Stomach (tissue), 9 donors: ENCODE results near the gene GLP2R. TPM values are rescaled to one million over a fixed set of nuclear protein-coding genes. Genes with fewer than 3 reads are reported as not detected.

ENCODE experiments used
- DNase-seq, 2 donors: peaks; one replicate each; pipeline versions ENCODE4 v3.0.0 to v3.0.0-alpha.2; 2013 to 2019
- H3K27ac ChIP-seq, 5 donors: fragments of 200-600 bp in 4 of 5; sonication (generic) in 4 of 5; one replicate each; pipeline ENCODE4 v1.5.1; 2013 to 2019; ENCODE audit warnings: mild to moderate bottlenecking in 1 of 5, moderate library complexity in 1 of 5
- H3K27me3 ChIP-seq, 3 donors: fragments of 200-600 bp; sonication (generic); one replicate each; pipeline ENCODE4 v1.5.1; 2017 to 2019; ENCODE audit warnings: mixed run types in 1 of 3
- H3K36me3 ChIP-seq, 4 donors: fragments of 200-600 bp; sonication (generic); 1 replicate in 3 of 4; 2 replicates in 1 of 4; pipeline ENCODE4 v1.5.1; 2016 to 2019
- H3K4me1 ChIP-seq, 4 donors: fragments of 200-600 bp; sonication (generic); one replicate each; pipeline ENCODE4 v1.5.1; 2016 to 2019
- H3K4me3 ChIP-seq, 4 donors: fragments of 200-600 bp; sonication (generic) in 3 of 4; one replicate each; pipeline ENCODE4 v1.5.1; 2016 to 2019; ENCODE audit warnings: mild to moderate bottlenecking in 1 of 4
- H3K9me3 ChIP-seq, 4 donors: fragments of 200-600 bp; sonication (generic); one replicate each; pipeline ENCODE4 v1.5.1; 2016 to 2019
- EP300 ChIP-seq: sonication (generic); formaldehyde crosslinking; IDR thresholded peaks from one replicate; pipeline ENCODE4 v1.6.1; 2017; ENCODE audit warnings: antibody characterized with exemption
- POLR2A ChIP-seq, 4 donors: fragments of 450-650 bp; IDR thresholded peaks; one replicate each; pipeline ENCODE4 v1.6.1; 2016; ENCODE audit warnings: antibody characterized with exemption in 4 of 4, control low read depth in 2 of 4, mild to moderate bottlenecking in 1 of 4, moderate library complexity in 1 of 4
- POLR2AphosphoS5 ChIP-seq, 3 donors: sonication (generic); formaldehyde crosslinking; IDR thresholded peaks; one replicate each; pipeline ENCODE4 v1.6.1; 2016; ENCODE audit warnings: antibody characterized with exemption in 3 of 3
- WGBS, 5 donors: extraction: QIAGEN DNeasy Blood & Tissue Kit in 3 of 5; methylation state at CpG; one replicate each; pipeline versions ENCODE4 v1.1.5 to v1.1.7; 2013 to 2018; 5-methylcytosine and 5-hydroxymethylcytosine counted together
- intact Hi-C: fragments of 100-400 bp; cut with DNase I; formaldehyde crosslinking; loops from one replicate; pipeline ENCODE4 v1.15.1; 2023; ENCODE audit warnings: low total_unique reads
- polyA plus RNA-seq, 3 donors: library from polyadenylated mRNA; stranded (reverse); fragments of 200-250 nt; gene quantifications; one replicate each; pipeline ENCODE4 v1.2.3, GENCODE V29; 2013
- total RNA-seq, 5 donors: library from RNA; depleted of rRNA; stranded (reverse); fragments of >200 nt; gene quantifications; one replicate each; pipeline versions ENCODE4 v1.1.0 to v1.2.3, GENCODE V29; 2014 to 2016
- TF ChIP-seq, protein P1 (sequence below), 7 experiments: fragments of 450-650 bp in 4 of 7; fragments of 200-600 bp in 3 of 7; sonication (generic) in 3 of 7; IDR thresholded peaks; one replicate each; pipeline ENCODE4 v1.5.1; 2016 to 2019; ENCODE audit warnings: antibody characterized with exemption in 7 of 7, control low read depth in 2 of 7, mild to moderate bottlenecking in 1 of 7
- donor health status: healthy with polysubstance abuse.
- donor health status: Bipolar disorder and iron deficiency.
- donor health status: healthy.

The GLP2R gene
- total and polyA plus RNA-seq, 8 donors: 0.40 to 15.4 (median 5.8) TPM

DNA sequence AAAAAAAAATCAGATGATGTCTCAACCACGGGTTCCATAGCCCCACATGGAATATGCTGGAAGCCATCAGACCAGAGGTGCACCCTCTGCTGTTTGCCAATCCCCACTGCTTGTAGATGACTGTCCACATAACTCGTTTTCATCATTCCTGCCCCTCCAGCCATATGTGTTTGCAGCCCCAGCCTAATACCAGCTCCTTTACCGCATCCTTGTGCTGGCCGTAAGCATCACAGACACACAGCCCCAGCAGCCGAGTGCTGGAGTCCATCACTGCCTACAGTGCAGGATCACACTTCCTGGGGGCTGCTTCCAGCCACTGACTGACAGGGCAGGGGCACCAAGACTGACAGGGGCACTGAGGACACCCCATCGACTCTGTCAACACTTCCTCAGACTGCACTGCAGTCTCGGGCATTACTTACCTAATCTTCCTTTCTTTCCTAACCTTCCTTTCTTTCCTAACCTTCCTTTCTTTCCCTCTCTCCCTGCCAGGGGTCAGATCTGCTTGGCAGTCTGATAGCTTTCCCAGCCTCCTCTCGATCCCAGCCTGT is 74.4 kb downstream of the GLP2R start:
- H3K4me1 ChIP-seq: peaks cover 0 to 20% (median 9%) of the 10 kb centered on the region in 4 donors
- 25 to 44% (median 41%) methylated on average over 8 of the region's 8 CpGs for WGBS, 5 donors
- DNase-seq: peak in 1 of 2 donors; percentile 35
- no peaks in the 10 kb centered on the region for H3K36me3 ChIP-seq
- intact Hi-C loops: no loop called here
- H3K9me3 ChIP-seq: no peaks in the 10 kb centered on the region
- no peak for TF ChIP-seq POLR2AphosphoS5 (IDR thresholded peaks at IDR 0.05)
- no peak for TF ChIP-seq POLR2A (IDR thresholded peaks at IDR 0.05)
- TF ChIP-seq, protein P1, sequence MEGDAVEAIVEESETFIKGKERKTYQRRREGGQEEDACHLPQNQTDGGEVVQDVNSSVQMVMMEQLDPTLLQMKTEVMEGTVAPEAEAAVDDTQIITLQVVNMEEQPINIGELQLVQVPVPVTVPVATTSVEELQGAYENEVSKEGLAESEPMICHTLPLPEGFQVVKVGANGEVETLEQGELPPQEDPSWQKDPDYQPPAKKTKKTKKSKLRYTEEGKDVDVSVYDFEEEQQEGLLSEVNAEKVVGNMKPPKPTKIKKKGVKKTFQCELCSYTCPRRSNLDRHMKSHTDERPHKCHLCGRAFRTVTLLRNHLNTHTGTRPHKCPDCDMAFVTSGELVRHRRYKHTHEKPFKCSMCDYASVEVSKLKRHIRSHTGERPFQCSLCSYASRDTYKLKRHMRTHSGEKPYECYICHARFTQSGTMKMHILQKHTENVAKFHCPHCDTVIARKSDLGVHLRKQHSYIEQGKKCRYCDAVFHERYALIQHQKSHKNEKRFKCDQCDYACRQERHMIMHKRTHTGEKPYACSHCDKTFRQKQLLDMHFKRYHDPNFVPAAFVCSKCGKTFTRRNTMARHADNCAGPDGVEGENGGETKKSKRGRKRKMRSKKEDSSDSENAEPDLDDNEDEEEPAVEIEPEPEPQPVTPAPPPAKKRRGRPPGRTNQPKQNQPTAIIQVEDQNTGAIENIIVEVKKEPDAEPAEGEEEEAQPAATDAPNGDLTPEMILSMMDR (IDR thresholded peaks at IDR 0.05): no peak
- no peak for TF ChIP-seq EP300
- H3K4me3 ChIP-seq: no peak overlapping the region
- H3K27me3 ChIP-seq: peaks cover 0 to 7% (median 0%) of the 10 kb centered on the region in 3 donors
- peak overlapping the region in 4 of 5 donors; percentile 6 to 81 (median 67) for H3K27ac ChIP-seq

DNA sequence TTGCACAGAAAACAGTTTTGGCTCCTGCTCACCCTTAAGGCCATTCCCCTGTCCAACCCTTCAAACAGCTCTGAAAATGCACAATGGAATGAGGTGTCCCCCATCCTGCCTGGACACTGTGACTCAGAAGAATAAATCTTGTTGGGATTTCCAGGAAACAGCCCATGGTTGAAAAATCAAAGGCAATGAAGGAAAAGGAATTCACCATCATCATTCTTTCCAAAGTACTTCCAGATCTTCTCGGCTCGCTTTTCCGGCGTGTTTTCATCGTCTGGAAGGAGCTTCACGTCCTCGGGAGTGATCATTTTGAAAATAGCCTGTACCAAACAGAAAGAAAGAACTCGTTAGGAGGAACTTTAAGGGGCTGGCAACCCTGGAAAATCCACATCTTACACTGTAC is 75.1 kb downstream of the GLP2R start:
- 26 to 65% (median 62%) methylated on average over 8 of the region's 8 CpGs for WGBS, 5 donors
- intact Hi-C loops: no loop called here
- DNase-seq: peak in 1 of 2 donors; percentile 63
- peak overlapping the region in 3 of 5 donors; percentile 61 to 81 (median 73) for H3K27ac ChIP-seq
- H3K4me3 ChIP-seq: no peak overlapping the region
- H3K9me3 ChIP-seq: no peaks in the 10 kb centered on the region
- no peak for TF ChIP-seq EP300
- TF ChIP-seq, protein P1 (IDR thresholded peaks at IDR 0.05): no peak
- no peak for TF ChIP-seq POLR2A (IDR thresholded peaks at IDR 0.05)
- peak in 2 of 3 donors; percentile 35 to 47 for TF ChIP-seq POLR2AphosphoS5 (IDR thresholded peaks at IDR 0.05)
- H3K27me3 ChIP-seq: peaks cover 0 to 9% (median 0%) of the 10 kb centered on the region in 3 donors
- H3K36me3 ChIP-seq: no peaks in the 10 kb centered on the region
- peaks cover 0 to 20% (median 9%) of the 10 kb centered on the region in 4 donors for H3K4me1 ChIP-seq

DNA sequence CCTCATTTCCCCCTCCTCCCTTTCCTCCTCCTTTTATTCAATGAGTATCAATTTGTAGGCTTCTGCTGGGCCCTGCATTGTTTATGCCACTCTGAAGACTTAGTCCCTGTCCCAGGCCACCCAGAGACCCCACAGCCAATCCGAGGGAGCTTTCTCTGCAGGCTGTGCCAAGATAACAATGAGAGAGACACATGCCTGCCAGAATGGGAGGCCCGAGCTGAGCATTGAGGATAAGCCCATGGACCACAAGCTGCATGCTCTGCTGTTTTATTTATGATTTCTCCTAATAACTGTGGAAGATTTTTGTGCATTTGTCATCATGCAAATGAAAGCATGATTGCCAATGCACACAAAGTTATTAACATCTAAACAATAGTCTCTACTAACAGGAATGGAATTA is 76.4 kb downstream of the GLP2R start:
- peak overlapping the region in 2 of 5 donors; percentile 73 to 81 for H3K27ac ChIP-seq
- no peak for TF ChIP-seq POLR2A (IDR thresholded peaks at IDR 0.05)
- TF ChIP-seq, protein P1 (IDR thresholded peaks at IDR 0.05): no peak
- no peak for TF ChIP-seq EP300
- no peak for TF ChIP-seq POLR2AphosphoS5 (IDR thresholded peaks at IDR 0.05)
- intact Hi-C loops: no loop called here
- no peaks in the 10 kb centered on the region for H3K9me3 ChIP-seq
- H3K4me1 ChIP-seq: peaks cover 0 to 20% (median 9%) of the 10 kb centered on the region in 4 donors
- DNase-seq: peak in 1 of 2 donors; percentile 42
- H3K4me3 ChIP-seq: no peak overlapping the region
- no peaks in the 10 kb centered on the region for H3K36me3 ChIP-seq
- 15 to 24% (median 18%) methylated on average over 2 of the region's 2 CpGs for WGBS, 5 donors
- H3K27me3 ChIP-seq: peaks cover 0 to 16% (median 0%) of the 10 kb centered on the region in 3 donors

DNA sequence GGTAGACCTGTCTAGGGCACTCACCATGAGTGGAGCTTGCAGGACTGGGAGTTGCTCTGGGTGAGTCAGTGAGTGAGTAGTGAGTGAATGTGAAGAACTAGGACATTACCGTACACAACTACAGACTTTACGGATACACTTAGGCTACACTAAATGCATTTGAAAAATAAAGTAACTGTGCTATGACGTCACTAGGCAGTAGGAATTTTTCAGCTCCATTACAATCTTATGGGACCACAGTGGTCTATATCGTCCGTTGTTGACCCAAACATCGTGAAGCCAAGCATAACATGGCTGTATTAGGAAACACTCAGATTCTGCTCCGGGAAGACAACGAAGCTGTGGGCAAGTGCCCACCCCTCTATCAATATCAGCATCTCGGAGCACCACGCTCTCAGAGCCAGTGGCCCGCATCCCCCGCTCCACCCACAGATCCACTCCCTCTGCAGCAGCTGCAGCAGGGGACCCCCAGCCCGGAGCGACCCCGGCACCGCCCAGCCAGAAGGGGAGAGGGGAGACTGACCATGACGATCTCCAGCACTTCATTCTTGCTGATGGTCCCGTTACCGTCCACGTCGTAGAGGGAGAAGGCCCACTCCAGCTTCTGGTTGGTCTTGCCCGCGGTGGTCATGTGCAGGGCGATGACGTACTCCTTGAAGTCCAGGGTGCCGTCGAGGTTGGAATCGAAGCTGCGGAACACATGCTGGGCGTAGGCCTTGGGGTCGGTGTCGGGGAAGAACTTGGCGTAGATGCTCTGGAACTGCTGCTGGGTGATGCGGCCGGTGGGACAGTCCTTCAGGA is 78.8 kb downstream of the GLP2R start:
- no peak for TF ChIP-seq POLR2AphosphoS5 (IDR thresholded peaks at IDR 0.05)
- TF ChIP-seq, protein P1 (IDR thresholded peaks at IDR 0.05): no peak
- TF ChIP-seq EP300: no peak
- TF ChIP-seq POLR2A (IDR thresholded peaks at IDR 0.05): no peak
- Histone ChIP-seq H3K27ac (no peak overlapping the region), H3K27me3 (peaks cover 0 to 20% (median 0%) of the 10 kb centered on the region in 3 donors), H3K4me3 (no peak overlapping the region), H3K9me3 (no peaks in the 10 kb centered on the region), H3K4me1 (peaks cover 0 to 28% (median 12%) of the 10 kb centered on the region in 4 donors), H3K36me3 (no peaks in the 10 kb centered on the region)
- DNase-seq: no peak
- 93 to 97% (median 95%) methylated on average over 28 to 35 of the region's 35 CpGs for WGBS, 5 donors
- intact Hi-C loops: no loop called here
